Measurements from ENCODE around the gene SERPINE2.

SERPINE2 gene

GRCh38 chr2:224046752-224047151 lies 7.7 kb upstream of the SERPINE2 start:
- DNase-seq (ENCODE audit: low spot score), result no peak

- no peak for DNase-seq (ENCODE audit: low spot score)
Measured at GRCh38 chr2:224042191-224042696, 3.2 kb upstream of the SERPINE2 start.

GRCh38 chr2:224041554-224041953 lies 2.5 kb upstream of the SERPINE2 start:
- DNase-seq (ENCODE audit: low spot score), result no peak

- no peak for DNase-seq (ENCODE audit: low spot score)
Measured at GRCh38 chr2:224040753-224041152, 1.7 kb upstream of the SERPINE2 start.

GRCh38 chr2:224039770-224040440 lies 819 bp upstream of the SERPINE2 start:
- DNase-seq (ENCODE audit: low spot score), result no peak

GRCh38 chr2:224038830-224039079 lies 331 bp downstream of the SERPINE2 start:
- no peak for DNase-seq (ENCODE audit: low spot score)

- DNase-seq (ENCODE audit: low spot score), result peak; percentile 11
Measured at GRCh38 chr2:224038049-224038829, 847 bp downstream of the SERPINE2 start.

- no peak for DNase-seq (ENCODE audit: low spot score)
Measured at GRCh38 chr2:224036731-224037361, 2.2 kb downstream of the SERPINE2 start.

GRCh38 chr2:224034017-224034416 lies 5.1 kb downstream of the SERPINE2 start:
- DNase-seq (ENCODE audit: low spot score), result no peak

GRCh38 chr2:224033601-224034000 lies 5.5 kb downstream of the SERPINE2 start:
- DNase-seq (ENCODE audit: low spot score), result no peak

- no peak for DNase-seq (ENCODE audit: low spot score)
Measured at GRCh38 chr2:224032283-224032682, 6.8 kb downstream of the SERPINE2 start.

GRCh38 chr2:224031358-224031970 lies 7.6 kb downstream of the SERPINE2 start:
- DNase-seq (ENCODE audit: low spot score), result no peak

- DNase-seq (ENCODE audit: low spot score), result no peak
Measured at GRCh38 chr2:224030786-224031185, 8.3 kb downstream of the SERPINE2 start.

GRCh38 chr2:224029876-224030275 lies 9.2 kb downstream of the SERPINE2 start:
- DNase-seq (ENCODE audit: low spot score), result no peak

GRCh38 chr2:224027931-224028330 lies 11.2 kb downstream of the SERPINE2 start:
- DNase-seq (ENCODE audit: low spot score), result no peak

GRCh38 chr2:224027070-224027469 lies 12.0 kb downstream of the SERPINE2 start:
- no peak for DNase-seq (ENCODE audit: low spot score)

GRCh38 chr2:224025874-224026273 lies 13.2 kb downstream of the SERPINE2 start:
- no peak for DNase-seq (ENCODE audit: low spot score)

GRCh38 chr2:224024270-224024669 lies 14.8 kb downstream of the SERPINE2 start:
- DNase-seq (ENCODE audit: low spot score), result no peak

- DNase-seq (ENCODE audit: low spot score), result no peak
Measured at GRCh38 chr2:224023188-224023587, 15.9 kb downstream of the SERPINE2 start.

GRCh38 chr2:224022486-224022885 lies 16.6 kb downstream of the SERPINE2 start:
- no peak for DNase-seq (ENCODE audit: low spot score)

GRCh38 chr2:224020523-224020922 lies 18.6 kb downstream of the SERPINE2 start:
- DNase-seq (ENCODE audit: low spot score), result no peak

GRCh38 chr2:224017957-224018356 lies 21.1 kb downstream of the SERPINE2 start:
- no peak for DNase-seq (ENCODE audit: low spot score)

- DNase-seq (ENCODE audit: low spot score), result no peak
Measured at GRCh38 chr2:224016963-224017362, 22.1 kb downstream of the SERPINE2 start.
